WTC11 (cell line): ENCODE measurements around the gene SMOC1.

Source experiments
- FOXJ3 ChIP-seq: sonication (generic); formaldehyde crosslinking; IDR thresholded peaks from 2 replicates; pipeline ENCODE4 v1.9.0; 2021; ENCODE audit warnings: missing genetic modification reagents, mild to moderate bottlenecking, borderline replicate concordance
- FOXK1 ChIP-seq: sonication (generic); formaldehyde crosslinking; IDR thresholded peaks from 2 replicates; pipeline ENCODE4 v1.8.0; 2022; ENCODE audit warnings: mild to moderate bottlenecking, moderate library complexity, missing genetic modification reagents
- TF ChIP-seq, protein P1 (sequence below): fragments of 200-600 bp; IDR thresholded peaks from 2 replicates; pipeline ENCODE4 v1.8.0; 2022; ENCODE audit warnings: antibody characterized with exemption
- TF ChIP-seq, protein P2 (sequence below): sonication (generic); formaldehyde crosslinking; IDR thresholded peaks from 2 replicates; pipeline ENCODE4 v1.8.0; 2022; ENCODE audit warnings: mild to moderate bottlenecking, missing genetic modification reagents

DNA sequence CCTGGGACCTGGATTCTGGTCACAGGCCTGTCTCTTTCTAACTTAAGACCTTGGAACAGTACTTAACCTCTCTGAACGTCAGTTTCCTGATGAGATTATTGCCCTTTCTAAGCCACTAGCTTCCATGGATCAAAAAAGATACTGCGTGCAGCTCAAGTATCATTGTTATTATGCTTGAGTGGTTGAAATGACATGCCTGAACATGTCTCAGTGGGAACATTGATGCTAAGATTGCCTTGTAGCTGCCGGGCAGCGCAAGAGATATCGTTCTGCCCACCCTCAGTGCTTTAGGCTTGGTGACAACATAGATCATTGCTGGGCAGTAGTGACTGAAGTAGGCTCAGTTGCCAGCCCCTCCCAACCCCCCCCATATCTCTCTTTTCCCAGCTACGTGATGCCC is 131.9 kb downstream of the SMOC1 start:
- TF ChIP-seq, protein P1, sequence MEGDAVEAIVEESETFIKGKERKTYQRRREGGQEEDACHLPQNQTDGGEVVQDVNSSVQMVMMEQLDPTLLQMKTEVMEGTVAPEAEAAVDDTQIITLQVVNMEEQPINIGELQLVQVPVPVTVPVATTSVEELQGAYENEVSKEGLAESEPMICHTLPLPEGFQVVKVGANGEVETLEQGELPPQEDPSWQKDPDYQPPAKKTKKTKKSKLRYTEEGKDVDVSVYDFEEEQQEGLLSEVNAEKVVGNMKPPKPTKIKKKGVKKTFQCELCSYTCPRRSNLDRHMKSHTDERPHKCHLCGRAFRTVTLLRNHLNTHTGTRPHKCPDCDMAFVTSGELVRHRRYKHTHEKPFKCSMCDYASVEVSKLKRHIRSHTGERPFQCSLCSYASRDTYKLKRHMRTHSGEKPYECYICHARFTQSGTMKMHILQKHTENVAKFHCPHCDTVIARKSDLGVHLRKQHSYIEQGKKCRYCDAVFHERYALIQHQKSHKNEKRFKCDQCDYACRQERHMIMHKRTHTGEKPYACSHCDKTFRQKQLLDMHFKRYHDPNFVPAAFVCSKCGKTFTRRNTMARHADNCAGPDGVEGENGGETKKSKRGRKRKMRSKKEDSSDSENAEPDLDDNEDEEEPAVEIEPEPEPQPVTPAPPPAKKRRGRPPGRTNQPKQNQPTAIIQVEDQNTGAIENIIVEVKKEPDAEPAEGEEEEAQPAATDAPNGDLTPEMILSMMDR = no peak
- TF ChIP-seq FOXK1 (CRISPR knock-in tag) = no peak
- TF ChIP-seq FOXJ3 = no peak
- TF ChIP-seq, protein P2, sequence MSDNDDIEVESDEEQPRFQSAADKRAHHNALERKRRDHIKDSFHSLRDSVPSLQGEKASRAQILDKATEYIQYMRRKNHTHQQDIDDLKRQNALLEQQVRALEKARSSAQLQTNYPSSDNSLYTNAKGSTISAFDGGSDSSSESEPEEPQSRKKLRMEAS (CRISPR knock-in tag) = no peak
